ENCODE measurements around the gene OSBPL9.
"Not testable (repeated sequence)": the region's sequence is repeated elsewhere in the genome, so short reads cannot be mapped to it uniquely, and the experiment has no call there.

The OSBPL9 gene

GRCh38 chr1:51636191-51636590 is 19.3 kb downstream of the OSBPL9 start:
- DNase-seq (ENCODE audit: low read depth in 1 of 2, low spot score in 1 of 2) = no peak

GRCh38 chr1:51636764-51637522 is 20.1 kb downstream of the OSBPL9 start:
- no peak for DNase-seq (ENCODE audit: low read depth in 1 of 2, low spot score in 1 of 2)

GRCh38 chr1:51638350-51638749 is 21.5 kb downstream of the OSBPL9 start:
- DNase-seq (ENCODE audit: low read depth in 1 of 2, low spot score in 1 of 2) = no peak

- DNase-seq (ENCODE audit: low read depth in 1 of 2, low spot score in 1 of 2) = no peak
Measured at GRCh38 chr1:51639694-51640093, 22.8 kb downstream of the OSBPL9 start.

- DNase-seq (ENCODE audit: low read depth in 1 of 2, low spot score in 1 of 2) = no peak
Measured at GRCh38 chr1:51641096-51641495, 24.2 kb downstream of the OSBPL9 start.

- DNase-seq (ENCODE audit: low read depth in 1 of 2, low spot score in 1 of 2) = no peak
Measured at GRCh38 chr1:51642739-51643142, 25.8 kb downstream of the OSBPL9 start.

- no peak for DNase-seq (ENCODE audit: low read depth in 1 of 2, low spot score in 1 of 2)
Measured at GRCh38 chr1:51643362-51643761, 26.5 kb downstream of the OSBPL9 start.

- DNase-seq (ENCODE audit: low read depth in 1 of 2, low spot score in 1 of 2) = no peak
Measured at GRCh38 chr1:51644020-51644419, 27.1 kb downstream of the OSBPL9 start.

- DNase-seq (ENCODE audit: low read depth in 1 of 2, low spot score in 1 of 2) = no peak
Measured at GRCh38 chr1:51644533-51645197, 27.8 kb downstream of the OSBPL9 start.

GRCh38 chr1:51646592-51646991 is 29.7 kb downstream of the OSBPL9 start:
- DNase-seq (ENCODE audit: low read depth in 1 of 2, low spot score in 1 of 2) = not testable (repeated sequence)

GRCh38 chr1:51648180-51649109 is 31.6 kb downstream of the OSBPL9 start:
- no peak for DNase-seq (ENCODE audit: low read depth in 1 of 2, low spot score in 1 of 2)

- DNase-seq (ENCODE audit: low read depth in 1 of 2, low spot score in 1 of 2) = no peak
Measured at GRCh38 chr1:51649593-51650091, 32.8 kb downstream of the OSBPL9 start.

- DNase-seq (ENCODE audit: low read depth in 1 of 2, low spot score in 1 of 2) = no peak
Measured at GRCh38 chr1:51650198-51650597, 33.3 kb downstream of the OSBPL9 start.

- no peak for DNase-seq (ENCODE audit: low read depth in 1 of 2, low spot score in 1 of 2)
Measured at GRCh38 chr1:51651552-51651942, 34.7 kb downstream of the OSBPL9 start.

- no peak for DNase-seq (ENCODE audit: low read depth in 1 of 2, low spot score in 1 of 2)
Measured at GRCh38 chr1:51652599-51652998, 35.7 kb downstream of the OSBPL9 start.

- DNase-seq (ENCODE audit: low read depth in 1 of 2, low spot score in 1 of 2) = no peak
Measured at GRCh38 chr1:51653127-51653526, 36.2 kb downstream of the OSBPL9 start.

GRCh38 chr1:51654000-51654399 is 37.1 kb downstream of the OSBPL9 start:
- DNase-seq (ENCODE audit: low read depth in 1 of 2, low spot score in 1 of 2) = no peak

GRCh38 chr1:51656374-51656773 is 39.5 kb downstream of the OSBPL9 start:
- no peak for DNase-seq (ENCODE audit: low read depth in 1 of 2, low spot score in 1 of 2)

- no peak for DNase-seq (ENCODE audit: low read depth in 1 of 2, low spot score in 1 of 2)
Measured at GRCh38 chr1:51660580-51660979, 43.7 kb downstream of the OSBPL9 start.

- DNase-seq (ENCODE audit: low read depth in 1 of 2, low spot score in 1 of 2) = no peak
Measured at GRCh38 chr1:51661081-51661518, 44.2 kb downstream of the OSBPL9 start.

- DNase-seq (ENCODE audit: low read depth in 1 of 2, low spot score in 1 of 2) = no peak
Measured at GRCh38 chr1:51663105-51663504, 46.2 kb downstream of the OSBPL9 start.

Data from activated T-helper 1 cell treated with anti-CD3 and anti-CD28 coated beads, Interleukin-2, amount 50 U/mL, for 16 hours (primary cell).